IMR-90 (cell line): Measurements from ENCODE around the gene AZGP1. TPM values are rescaled to one million over a fixed set of nuclear protein-coding genes. Genes with fewer than 3 reads are reported as not detected.
"Not testable (repeated sequence)": the region's sequence is repeated elsewhere in the genome, so short reads cannot be mapped to it uniquely, and the experiment has no call there.

ENCODE experiments used
- ATAC-seq: fragments of 200-7000 bp; cut with Tn5 transposase; 2 replicates; pipeline ENCODE4 v1.9.1; 2020; ENCODE audit warnings: low read depth, mild to moderate bottlenecking, moderate library complexity
- BruUV-seq: library from RNA; stranded (reverse); fragments of 400-500 nt; replicated peaks from 2 replicates; lab custom pipeline; 2021; lab: Mats Ljungman, UMichigan
- CTCF ChIA-PET: fragments of 300-600 bp; formaldehyde crosslinking; extraction: SDS; loops from one replicate; lab custom pipeline; 2021; ENCODE audit warnings: antibody characterized with exemption; lab: Yijun Ruan, JAX
- POLR2A ChIA-PET: fragments of 300-600 bp; sonication (Branson Sonifier 250); formaldehyde crosslinking; loops from one replicate; lab custom pipeline; 2022; ENCODE audit warnings: antibody characterized with exemption; ENCODE audit not compliant: unreplicated experiment; lab: Charles Lee
- DNase-seq: peaks from one replicate; pipeline ENCODE4 v3.0.0; 2013
- H2AFZ ChIP-seq: replicated peaks from 2 replicates; pipeline ENCODE3; 2013; ENCODE audit warnings: low read length, mild to moderate bottlenecking; ENCODE audit not compliant: poor library complexity
- H2AK5ac ChIP-seq: 2 replicates; pipeline ENCODE4 v1.6.1; 2013; ENCODE audit warnings: low read depth, low read length, inconsistent platforms
- H2AK9ac ChIP-seq: replicated peaks from 2 replicates; pipeline ENCODE3; 2013; ENCODE audit warnings: mild to moderate bottlenecking, low read depth, low read length, moderate library complexity; ENCODE audit not compliant: poor library complexity
- H2BK120ac ChIP-seq: 2 replicates; pipeline ENCODE4 v1.6.1; 2013; ENCODE audit warnings: low read depth, low read length, inconsistent platforms
- H2BK15ac ChIP-seq: 3 replicates; pipeline ENCODE4 v1.6.1; 2013; ENCODE audit warnings: low read depth, low read length, inconsistent platforms
- H2BK20ac ChIP-seq: 2 replicates; pipeline ENCODE4 v1.6.1; 2013; ENCODE audit warnings: low read depth, mild to moderate bottlenecking, inconsistent platforms, low read length, moderate library complexity
- H2BK5ac ChIP-seq: 2 replicates; pipeline ENCODE4 v1.6.1; 2013; ENCODE audit warnings: mild to moderate bottlenecking, low read depth, low read length, inconsistent platforms; ENCODE audit not compliant: poor library complexity, severe bottlenecking
- H3K14ac ChIP-seq: replicated peaks from 2 replicates; pipeline ENCODE4 v1.6.1; 2013; ENCODE audit warnings: low read depth, low read length, inconsistent platforms
- H3K18ac ChIP-seq: 2 replicates; pipeline ENCODE4 v1.6.1; 2013; ENCODE audit warnings: low read depth, low read length, control low read depth
- H3K23ac ChIP-seq: 2 replicates; pipeline ENCODE4 v1.6.1; 2013; ENCODE audit warnings: low read depth, low read length, inconsistent platforms
- H3K27ac ChIP-seq: 2 replicates; pipeline ENCODE4 v1.5.1; 2013; ENCODE audit warnings: mild to moderate bottlenecking, control low read depth, low read length; ENCODE audit not compliant: insufficient read depth
- H3K27me3 ChIP-seq: 2 replicates; pipeline ENCODE4 v1.6.1; 2013; ENCODE audit warnings: low read length; ENCODE audit not compliant: control insufficient read depth, insufficient read depth
- H3K36me3 ChIP-seq: 2 replicates; pipeline ENCODE4 v1.6.1; 2013; ENCODE audit warnings: low read length, mixed read lengths; ENCODE audit not compliant: control insufficient read depth, insufficient read depth
- H3K4ac ChIP-seq: 2 replicates; pipeline ENCODE4 v1.6.1; 2013; ENCODE audit warnings: low read depth, low read length, inconsistent platforms
- H3K4me1 ChIP-seq: 2 replicates; pipeline ENCODE4 v1.6.1; 2013; ENCODE audit warnings: low read length, mixed read lengths; ENCODE audit not compliant: control insufficient read depth, insufficient read depth
- H3K4me2 ChIP-seq: 2 replicates; pipeline ENCODE4 v1.6.1; 2013; ENCODE audit warnings: low read depth, mild to moderate bottlenecking, control low read depth, low read length, moderate library complexity
- H3K4me3 ChIP-seq: 2 replicates; pipeline ENCODE4 v1.5.1; 2013; ENCODE audit warnings: low read depth, mild to moderate bottlenecking, control low read depth, low read length, moderate library complexity; ENCODE audit not compliant: insufficient read depth
- H3K56ac ChIP-seq: 2 replicates; pipeline ENCODE4 v1.6.1; 2013; ENCODE audit warnings: low read length, inconsistent platforms; ENCODE audit not compliant: insufficient read depth; ENCODE audit errors: extremely low read depth
- H3K79me1 ChIP-seq, 2 experiments: 2 replicates each; pipeline ENCODE4 v1.6.1; 2013; ENCODE audit warnings: low read length in 2 of 2, inconsistent platforms in 1 of 2, low read depth in 1 of 2
- H3K9ac ChIP-seq: 2 replicates; pipeline ENCODE4 v1.6.1; 2013; ENCODE audit warnings: low read depth, low read length, control low read depth
- H3K9me1 ChIP-seq: 2 replicates; pipeline ENCODE4 v1.6.1; 2013; ENCODE audit warnings: low read length, inconsistent platforms; ENCODE audit not compliant: insufficient read depth
- H3K9me3 ChIP-seq: 2 replicates; pipeline ENCODE4 v1.6.1; 2013; ENCODE audit warnings: low read length; ENCODE audit not compliant: control insufficient read depth, insufficient read depth
- H4K20me1 ChIP-seq: 2 replicates; pipeline ENCODE4 v1.6.1; 2013; ENCODE audit warnings: low read length, inconsistent platforms; ENCODE audit not compliant: insufficient read depth
- H4K5ac ChIP-seq: 2 replicates; pipeline ENCODE4 v1.6.1; 2013; ENCODE audit warnings: mild to moderate bottlenecking, low read depth, low read length, control low read depth
- H4K8ac ChIP-seq, 2 experiments: 2 replicates each; pipeline ENCODE4 v1.6.1; 2013; ENCODE audit warnings: low read depth in 2 of 2, low read length in 2 of 2, control low read depth in 1 of 2, inconsistent platforms in 1 of 2
- H4K91ac ChIP-seq: 2 replicates; pipeline ENCODE4 v1.6.1; 2013; ENCODE audit warnings: low read depth, low read length, inconsistent platforms; ENCODE audit not compliant: insufficient read depth
- WGBS, 2 experiments: methylation state at CpG; one replicate each; pipeline versions ENCODE4 v1.1.5 to v1.1.7; 2013; ENCODE audit warnings: missing lambda C conversion rate in 2 of 2; ENCODE audit not compliant: insufficient read length in 1 of 2; ENCODE audit errors: extremely low coverage in 2 of 2; 5-methylcytosine and 5-hydroxymethylcytosine counted together
- dilution Hi-C: fragments of 300-500 bp; cut with HindIII; formaldehyde crosslinking; loops from one replicate; pipeline ENCODE4 v1.14.3; 2018; ENCODE audit warnings: low sequenced_read_pairs; ENCODE audit not compliant: unreplicated experiment
- in situ Hi-C: fragments of 300-500 bp; cut with MboI; formaldehyde crosslinking; loops from 3 replicates; pipeline ENCODE4 v1.14.3; 2019; ENCODE audit warnings: low sequenced_read_pairs, inconsistent platforms, mixed read lengths
- intact Hi-C: fragments of 100-400 bp; cut with micrococcal nuclease; formaldehyde crosslinking; loops from 2 replicates; pipeline ENCODE4 v1.10.0; 2022
- polyA plus RNA-seq, 3 experiments: library from polyadenylated mRNA; depleted of rRNA; stranded (reverse); fragments of >200 nt; gene quantifications; 2 replicates each; pipeline ENCODE4 v1.2.3, GENCODE V29; 2012; ENCODE audit warnings: low replicate concordance in 1 of 3
- total RNA-seq: library from RNA; depleted of rRNA; stranded (reverse); fragments of >200 nt; gene quantifications from 2 replicates; pipeline ENCODE4 v1.2.3, GENCODE V29; 2012

AZGP1 gene
- total and polyA plus RNA-seq, 2 of the 4 experiments (the other 2 are of a cell fraction): not detected

DNA sequence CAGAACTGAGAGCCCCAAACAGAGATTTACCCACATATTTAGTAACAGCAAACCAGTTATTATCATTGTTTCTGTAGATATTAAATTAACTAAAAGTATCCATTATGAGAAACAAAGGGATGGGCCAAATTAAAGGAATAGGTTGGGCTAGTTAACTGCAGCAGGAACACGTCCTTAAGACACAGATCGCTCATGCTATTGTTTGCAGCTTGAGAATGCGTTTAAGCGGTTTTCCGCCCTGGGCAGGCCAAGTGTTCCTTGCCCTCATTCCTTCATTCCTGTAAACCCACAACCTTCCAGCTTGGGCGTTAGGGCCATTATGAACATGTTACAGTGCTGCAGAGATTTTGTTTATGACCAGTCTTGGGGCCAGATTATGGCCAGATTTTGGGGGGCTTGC is 25.0 kb downstream of the AZGP1 start:
- H4K5ac ChIP-seq, DNase-seq, H3K4me1 ChIP-seq, H2AFZ ChIP-seq, H3K23ac ChIP-seq, H3K27me3 ChIP-seq, H2BK20ac ChIP-seq, ATAC-seq, H4K8ac ChIP-seq, H2AK5ac ChIP-seq, H3K9me1 ChIP-seq, H3K9me3 ChIP-seq, intact Hi-C loops, H3K4me2 ChIP-seq, H4K91ac ChIP-seq, H3K14ac ChIP-seq, H3K4me3 ChIP-seq, H2BK120ac ChIP-seq, H2AK9ac ChIP-seq, H3K27ac ChIP-seq, POLR2A ChIA-PET, H3K36me3 ChIP-seq, H2BK15ac ChIP-seq, H3K18ac ChIP-seq, H4K20me1 ChIP-seq, in situ Hi-C loops, H2BK5ac ChIP-seq, H3K79me1 ChIP-seq, H3K4ac ChIP-seq, H3K9ac ChIP-seq, H3K56ac ChIP-seq, dilution Hi-C loops, BruUV-seq: not testable (repeated sequence)
- WGBS, 2 experiments: no CpG with 5 or more reads among the region's 6 CpGs
- CTCF ChIA-PET: interaction anchor here (0.6 kb wide), 1 partner anchor 132 kb away, joined by 6 read pairs; no protein-coding TSS in a partner anchor
